Lower leg skin (tissue), 4 donors: ENCODE measurements around the gene DCAF11. TPM values are rescaled to one million over a fixed set of nuclear protein-coding genes. Genes with fewer than 3 reads are reported as not detected.

Source experiments
- DNase-seq, 2 donors: peaks; one replicate each; pipeline ENCODE4 v3.0.0-alpha.2; 2019; ENCODE audit warnings: low spot score in 2 of 2
- H3K4me3 ChIP-seq: fragments of 200-600 bp; sonication (generic); 2 replicates; pipeline ENCODE4 v1.5.1; 2017; ENCODE audit warnings: mild to moderate bottlenecking, low read depth; ENCODE audit not compliant: poor library complexity, severe bottlenecking
- CTCF ChIP-seq, 3 donors: fragments of 450-650 bp; IDR thresholded peaks; one replicate each; pipeline ENCODE4 v1.5.1; 2016; ENCODE audit warnings: antibody characterized with exemption in 3 of 3, mild to moderate bottlenecking in 3 of 3, moderate library complexity in 2 of 3
- POLR2A ChIP-seq, 2 donors: fragments of 450-650 bp; IDR thresholded peaks; one replicate each; pipeline ENCODE4 v1.6.1; 2016 to 2017; ENCODE audit warnings: antibody characterized with exemption in 2 of 2, mild to moderate bottlenecking in 1 of 2, moderate library complexity in 1 of 2
- WGBS, 2 donors: methylation state at CpG; one replicate each; pipeline ENCODE4 v1.1.5; 2018; 5-methylcytosine and 5-hydroxymethylcytosine counted together
- intact Hi-C: fragments of 100-400 bp; cut with DNase I; formaldehyde crosslinking; loops from one replicate; pipeline ENCODE4 v1.15.0; 2023; ENCODE audit warnings: low total_unique reads
- total RNA-seq, 4 donors: library from RNA; depleted of rRNA; stranded (reverse); fragments of >200 nt; gene quantifications; one replicate each; pipeline ENCODE4 v1.1.0, GENCODE V29; 2016

Gene DCAF11
- total RNA-seq, 4 donors from 2014 or later = 53.3 to 134 (median 64.3) TPM

- H3K4me3 ChIP-seq = peak within 1 kb of the TSS; percentile 94
- intact Hi-C loops = no loop called here
- peak; percentile 92 to 98 for DNase-seq
- WGBS, 2 donors = 1 to 2% methylated on average over 20 to 25 of the region's 25 CpGs
- TF ChIP-seq CTCF (IDR thresholded peaks at IDR 0.05) (peak in 1 of 3 donors; percentile 14), POLR2A (IDR thresholded peaks at IDR 0.05) (no peak)
Measured at GRCh38 chr14:24146453-24146977, 31.9 kb downstream of the DCAF11 start, which contains the start of gene PSME2. Gene PSME2 (minus strand): TSS chr14:24146610. CDS start chr14:24146581, 29 bp downstream.

- peak; percentile 99 to 100 for DNase-seq
- 1% methylated on average over 34 to 45 of the region's 57 CpGs for WGBS, 2 donors
- H3K4me3 ChIP-seq = peak within 1 kb of the TSS; percentile 94
- TF ChIP-seq POLR2A (IDR thresholded peaks at IDR 0.05) (no peak), CTCF (IDR thresholded peaks at IDR 0.05) (no peak)
- intact Hi-C loops = no loop called here
Measured at GRCh38 chr14:24146978-24147760, 32.6 kb downstream of the DCAF11 start, which contains the start of gene RNF31. Gene RNF31 (plus strand): TSS chr14:24147498. CDS start chr14:24147699, 201 bp downstream.

- peak overlapping the region; percentile 94 for H3K4me3 ChIP-seq
- intact Hi-C loops = no loop called here
- WGBS, 2 donors = 4 to 12% methylated on average over 15 to 25 of the region's 29 CpGs
- DNase-seq = peak in 1 of 2 donors; percentile 82
- TF ChIP-seq CTCF (IDR thresholded peaks at IDR 0.05) (no peak), POLR2A (IDR thresholded peaks at IDR 0.05) (no peak)
Measured at GRCh38 chr14:24147761-24148428, 33.3 kb downstream of the DCAF11 start.

- intact Hi-C loops = no loop called here
- WGBS, 2 donors = 87 to 100% methylated on average over 3 of the region's 3 CpGs
- no peak overlapping the region for H3K4me3 ChIP-seq
- TF ChIP-seq POLR2A (IDR thresholded peaks at IDR 0.05) (no peak), CTCF (IDR thresholded peaks at IDR 0.05) (no peak)
- no peak for DNase-seq
Measured at GRCh38 chr14:24149302-24149969, 34.9 kb downstream of the DCAF11 start.

- no peak overlapping the region for H3K4me3 ChIP-seq
- intact Hi-C loops = no loop called here
- DNase-seq = no peak
- no peak for TF ChIP-seq POLR2A (IDR thresholded peaks at IDR 0.05)
- TF ChIP-seq CTCF (IDR thresholded peaks at IDR 0.05) = no peak
- 89 to 94% methylated on average over 9 of the region's 9 CpGs for WGBS, 2 donors
Measured at GRCh38 chr14:24150061-24150460, 35.5 kb downstream of the DCAF11 start.
